Psoas muscle (tissue), 8 donors: ENCODE measurements around the gene SLC38A8. TPM values are rescaled to one million over a fixed set of nuclear protein-coding genes. Genes with fewer than 3 reads are reported as not detected.

Experiments
- ATAC-seq, 4 donors: fragments of 200-7000 bp; cut with Tn5 transposase; one replicate each; pipeline ENCODE4 v1.9.1; 2020; ENCODE audit warnings: moderate library complexity in 3 of 4, mild to moderate bottlenecking in 2 of 4
- DNase-seq, 2 donors: peaks; one replicate each; pipeline ENCODE4 v3.0.0-alpha.2; 2020
- H3K27ac ChIP-seq: fragments of 200-600 bp; one replicate; pipeline ENCODE4 v1.8.0; 2022
- H3K27me3 ChIP-seq, 3 donors: fragments of 200-600 bp in 1 of 3; one replicate each; pipeline versions ENCODE4 v1.6.1 to v1.8.0; 2013 to 2022; ENCODE audit warnings: low read length in 2 of 3, mild to moderate bottlenecking in 2 of 3, moderate library complexity in 1 of 3; ENCODE audit not compliant: insufficient read depth in 3 of 3
- H3K36me3 ChIP-seq, 2 donors: fragments of 200-600 bp in 1 of 2; one replicate each; pipeline versions ENCODE4 v1.6.1 to v1.8.0; 2013 to 2022; ENCODE audit warnings: low read depth in 1 of 2, mild to moderate bottlenecking in 1 of 2, moderate library complexity in 1 of 2; ENCODE audit not compliant: insufficient read depth in 1 of 2
- H3K4me1 ChIP-seq: fragments of 200-600 bp; one replicate; pipeline ENCODE4 v1.8.0; 2022
- H3K4me3 ChIP-seq: fragments of 200-600 bp; one replicate; pipeline ENCODE4 v1.8.0; 2022; ENCODE audit warnings: mild to moderate bottlenecking
- H3K9me3 ChIP-seq: fragments of 200-600 bp; one replicate; pipeline ENCODE4 v1.8.0; 2022
- WGBS, 3 donors: extraction: QIAGEN DNeasy Blood & Tissue Kit; methylation state at CpG; one replicate each; pipeline versions ENCODE4 v1.1.6 to v1.1.7; 2013; 5-methylcytosine and 5-hydroxymethylcytosine counted together
- intact Hi-C, 2 donors: fragments of 100-400 bp; cut with DNase I; formaldehyde crosslinking; loops; one replicate each; pipeline versions ENCODE4 v1.11.0 to v1.14.2; 2022
- polyA plus RNA-seq, 3 donors: library from polyadenylated mRNA; stranded (reverse); fragments of 200-250 nt; gene quantifications; one replicate each; pipeline ENCODE4 v1.2.3, GENCODE V29; 2013
- total RNA-seq, 4 donors: library from RNA; stranded (reverse); fragmentation: NEBNext Ultra II Directional in 2 of 4; extraction: Animal tissue kit (Norgen Biotek cat#: 25700) in 2 of 4; gene quantifications; one replicate each; pipeline versions ENCODE4 v1.2.1 to v1.2.4, GENCODE V29; 2021 to 2023
- TF ChIP-seq, protein P1 (sequence below): fragments of 200-600 bp; IDR thresholded peaks from one replicate; pipeline ENCODE4 v1.8.0; 2022; ENCODE audit warnings: antibody characterized with exemption
- donor health status: healthy with polysubstance abuse.
- donor health status: DM: no; HTN: no; CAD: no; lungs with moderate emphysema.
- donor health status: Bipolar disorder and iron deficiency.
- donor health status: healthy.
- donor health status: DM: yes; HTN: yes; CAD: no.
- donor health status: DM: no; HTN: no; CAD: no.
- donor health status: DM: no; HTN: no; CAD: no.
- donor health status: DM: yes; HTN: yes; CAD: no.

Gene SLC38A8
- total and polyA plus RNA-seq, 7 donors = 0.21 to 0.52 TPM; not detected in 5

DNA sequence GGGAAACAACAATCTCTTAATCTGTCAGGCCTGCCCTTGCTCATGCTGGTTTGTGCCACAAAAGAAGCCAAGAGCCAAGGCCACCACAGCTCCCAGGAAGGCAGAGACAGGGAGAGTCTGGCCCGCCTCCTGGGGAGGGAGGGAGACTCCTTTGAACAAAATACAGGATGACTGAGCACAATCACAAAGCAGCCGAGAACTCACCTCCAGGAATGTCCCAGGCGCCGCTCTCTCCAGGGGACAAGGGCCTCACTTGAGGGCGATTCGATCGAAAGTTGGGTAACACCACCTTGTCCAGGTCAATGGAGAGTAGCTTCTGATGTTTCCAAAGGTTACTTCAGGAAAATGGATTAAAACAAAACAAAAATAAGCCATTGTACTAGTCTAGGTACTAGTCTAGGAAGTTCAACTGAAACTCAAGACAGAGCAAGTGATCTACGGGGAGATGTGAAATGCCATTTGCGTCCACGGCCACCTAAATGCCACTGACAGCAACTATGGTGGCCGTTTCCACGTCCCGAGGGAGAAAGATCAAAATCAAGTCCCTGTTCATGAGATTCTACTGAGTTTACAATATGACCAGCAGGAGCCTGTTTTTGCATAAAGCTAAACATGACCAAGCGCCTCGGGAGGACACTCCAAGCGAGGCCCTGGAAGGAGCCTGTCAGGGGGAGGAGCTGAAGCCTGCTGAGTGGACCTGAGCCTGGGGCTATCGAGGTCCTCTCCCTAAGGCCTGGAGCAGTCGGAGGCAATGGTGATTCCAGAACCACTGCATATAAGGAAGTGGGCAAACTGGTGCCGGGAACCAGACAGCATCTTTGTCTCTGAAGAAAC, 13.4 kb upstream of the SLC38A8 start:
- H3K4me1 ChIP-seq = no peaks in the 10 kb centered on the region
- TF ChIP-seq, protein P1, sequence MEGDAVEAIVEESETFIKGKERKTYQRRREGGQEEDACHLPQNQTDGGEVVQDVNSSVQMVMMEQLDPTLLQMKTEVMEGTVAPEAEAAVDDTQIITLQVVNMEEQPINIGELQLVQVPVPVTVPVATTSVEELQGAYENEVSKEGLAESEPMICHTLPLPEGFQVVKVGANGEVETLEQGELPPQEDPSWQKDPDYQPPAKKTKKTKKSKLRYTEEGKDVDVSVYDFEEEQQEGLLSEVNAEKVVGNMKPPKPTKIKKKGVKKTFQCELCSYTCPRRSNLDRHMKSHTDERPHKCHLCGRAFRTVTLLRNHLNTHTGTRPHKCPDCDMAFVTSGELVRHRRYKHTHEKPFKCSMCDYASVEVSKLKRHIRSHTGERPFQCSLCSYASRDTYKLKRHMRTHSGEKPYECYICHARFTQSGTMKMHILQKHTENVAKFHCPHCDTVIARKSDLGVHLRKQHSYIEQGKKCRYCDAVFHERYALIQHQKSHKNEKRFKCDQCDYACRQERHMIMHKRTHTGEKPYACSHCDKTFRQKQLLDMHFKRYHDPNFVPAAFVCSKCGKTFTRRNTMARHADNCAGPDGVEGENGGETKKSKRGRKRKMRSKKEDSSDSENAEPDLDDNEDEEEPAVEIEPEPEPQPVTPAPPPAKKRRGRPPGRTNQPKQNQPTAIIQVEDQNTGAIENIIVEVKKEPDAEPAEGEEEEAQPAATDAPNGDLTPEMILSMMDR = no peak
- intact Hi-C loops = no loop called here
- H3K36me3 ChIP-seq = peaks cover 3 to 90% of the 10 kb centered on the region in 2 donors
- WGBS, 3 donors = 89 to 92% (median 91%) methylated on average over 19 of the region's 19 CpGs
- H3K27ac ChIP-seq = no peak overlapping the region
- H3K9me3 ChIP-seq = no peaks in the 10 kb centered on the region
- ATAC-seq (peak in 1 of 4 donors; percentile 39), DNase-seq (peak in 1 of 2 donors; percentile 12)
- no peak overlapping the region for H3K4me3 ChIP-seq
- H3K27me3 ChIP-seq = no peaks in the 10 kb centered on the region

DNA sequence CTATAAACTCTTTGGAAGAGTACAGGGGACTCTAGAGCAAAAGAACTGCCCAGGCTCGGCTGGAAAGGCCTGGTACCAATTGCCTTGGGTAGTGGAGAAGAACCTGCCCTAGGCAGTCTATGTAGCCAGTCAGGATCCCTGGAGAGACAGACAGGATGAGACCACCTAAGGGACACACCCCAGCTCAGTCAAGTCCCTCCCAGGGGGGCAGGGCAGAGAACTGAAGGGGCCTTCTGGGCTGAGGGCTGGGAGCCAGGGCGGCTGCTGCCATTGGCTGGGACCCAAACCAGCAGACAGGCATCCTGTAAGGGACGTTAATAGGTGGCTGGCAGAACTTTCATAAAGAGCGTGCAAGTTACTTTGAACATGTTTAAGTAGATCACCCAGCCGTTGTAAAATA, 12.8 kb upstream of the SLC38A8 start:
- intact Hi-C loops = no loop called here
- Histone ChIP-seq H3K36me3 (peaks cover 3 to 84% of the 10 kb centered on the region in 2 donors), H3K4me3 (no peak overlapping the region), H3K9me3 (no peaks in the 10 kb centered on the region), H3K4me1 (no peaks in the 10 kb centered on the region), H3K27ac (no peak overlapping the region), H3K27me3 (no peaks in the 10 kb centered on the region)
- peak in 1 of 2 donors; percentile 50 for DNase-seq
- ATAC-seq = peak; percentile 34 to 64 (median 52)
- WGBS, 3 donors = 33 to 41% (median 37%) methylated on average over 5 of the region's 5 CpGs
- TF ChIP-seq, protein P1 = no peak

DNA sequence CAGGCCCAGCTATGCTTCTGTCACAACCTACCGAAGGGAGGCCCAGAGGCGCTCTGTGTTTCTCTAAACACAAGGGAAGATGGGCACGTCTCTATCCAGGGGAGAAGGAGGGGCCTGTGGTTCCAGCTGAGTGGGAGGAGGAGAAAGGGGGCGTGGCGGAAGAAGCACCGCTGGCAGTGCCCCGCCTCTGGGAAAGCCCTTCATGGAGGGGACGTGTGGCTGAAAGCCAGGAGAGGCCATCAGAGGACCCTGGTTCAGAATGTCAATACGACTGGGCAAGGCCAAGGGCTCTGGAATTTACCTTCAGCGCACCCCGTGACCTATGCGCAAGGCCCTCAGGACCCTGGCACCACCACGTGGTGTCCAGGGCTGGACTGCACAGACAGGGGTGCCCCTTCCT, 12.3 kb upstream of the SLC38A8 start:
- H3K36me3 ChIP-seq = peaks cover 3 to 84% of the 10 kb centered on the region in 2 donors
- DNase-seq = peak in 1 of 2 donors; percentile 15
- ATAC-seq = no peak

DNA sequence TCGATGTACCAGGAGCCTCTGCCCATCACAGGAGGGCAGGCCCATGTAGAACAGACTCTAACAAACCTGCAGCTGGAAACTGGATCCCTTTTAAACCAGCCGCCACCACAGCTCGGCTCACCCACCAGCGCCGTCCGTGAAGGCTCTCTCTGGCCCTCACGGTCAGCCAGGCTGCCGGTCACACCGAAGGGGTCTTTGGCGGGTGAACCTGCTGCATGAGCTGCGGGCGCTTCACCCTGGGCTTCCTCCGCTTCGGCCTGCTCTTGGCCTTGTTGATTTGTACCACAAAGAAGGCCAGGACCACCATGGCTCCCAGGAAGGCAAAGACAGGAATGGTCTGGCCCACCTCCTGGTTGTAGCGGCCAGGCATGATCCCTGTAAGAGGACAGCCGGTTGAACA, 11.7 kb upstream of the SLC38A8 start:
- peaks cover 3 to 84% of the 10 kb centered on the region in 2 donors for H3K36me3 ChIP-seq
- intact Hi-C loops = no loop called here
- no peak overlapping the region for H3K4me3 ChIP-seq
- no peak overlapping the region for H3K27ac ChIP-seq
- 95 to 96% (median 95%) methylated on average over 16 of the region's 16 CpGs for WGBS, 3 donors
- no peaks in the 10 kb centered on the region for H3K9me3 ChIP-seq
- peak in 1 of 2 donors; percentile 39 for DNase-seq
- H3K4me1 ChIP-seq = no peaks in the 10 kb centered on the region
- H3K27me3 ChIP-seq = no peaks in the 10 kb centered on the region
- no peak for ATAC-seq
- TF ChIP-seq, protein P1 = no peak

More for the DNA sequence above, 12.3 kb upstream of the SLC38A8 start:
- Histone ChIP-seq H3K4me3 (no peak overlapping the region), H3K27me3 (no peaks in the 10 kb centered on the region), H3K27ac (no peak overlapping the region), H3K4me1 (no peaks in the 10 kb centered on the region), H3K9me3 (no peaks in the 10 kb centered on the region)
- 82 to 88% (median 87%) methylated on average over 13 of the region's 13 CpGs for WGBS, 3 donors
- intact Hi-C loops = no loop called here
- TF ChIP-seq, protein P1 = no peak
